WTC11 (cell line): ENCODE measurements around the gene INSL3.
A peak's percentile ranks its signal among the peaks of the same experiment; 100 is the strongest.

Experiments used
- CREM ChIP-seq: sonication (generic); formaldehyde crosslinking; IDR thresholded peaks from 2 replicates; pipeline ENCODE4 v1.8.1; 2022; ENCODE audit warnings: mild to moderate bottlenecking, missing genetic modification reagents, moderate library complexity
- ELF4 ChIP-seq: sonication (generic); formaldehyde crosslinking; IDR thresholded peaks from 2 replicates; pipeline ENCODE4 v1.8.1; 2022; ENCODE audit warnings: low read depth, mild to moderate bottlenecking, moderate library complexity, missing genetic modification reagents
- KAT7 ChIP-seq: sonication (generic); formaldehyde crosslinking; IDR thresholded peaks from 2 replicates; pipeline ENCODE4 v1.8.1; 2023; ENCODE audit warnings: missing genetic modification reagents, mild to moderate bottlenecking, borderline replicate concordance
- TEAD1 ChIP-seq: sonication (generic); formaldehyde crosslinking; IDR thresholded peaks from 2 replicates; pipeline ENCODE4 v1.8.0; 2022; ENCODE audit warnings: mild to moderate bottlenecking, missing genetic modification reagents
- TEAD4 ChIP-seq: sonication (generic); formaldehyde crosslinking; IDR thresholded peaks from 2 replicates; pipeline ENCODE4 v1.8.0; 2022; ENCODE audit warnings: mild to moderate bottlenecking, missing genetic modification reagents
- ZNF121 ChIP-seq: sonication (generic); formaldehyde crosslinking; IDR thresholded peaks from 2 replicates; pipeline ENCODE4 v1.8.0; 2023; ENCODE audit warnings: missing genetic modification reagents
- TF ChIP-seq, protein P1 (sequence below): fragments of 200-600 bp; IDR thresholded peaks from 2 replicates; pipeline ENCODE4 v1.8.0; 2022; ENCODE audit warnings: antibody characterized with exemption
- TF ChIP-seq, protein P2 (sequence below): sonication (generic); formaldehyde crosslinking; IDR thresholded peaks from 2 replicates; pipeline ENCODE4 v1.8.1; 2022; ENCODE audit warnings: low read depth, missing genetic modification reagents, borderline replicate concordance

GRCh38 chr19:17860331-17860992 is 39.1 kb upstream of the INSL3 start:
- TF ChIP-seq, protein P1, sequence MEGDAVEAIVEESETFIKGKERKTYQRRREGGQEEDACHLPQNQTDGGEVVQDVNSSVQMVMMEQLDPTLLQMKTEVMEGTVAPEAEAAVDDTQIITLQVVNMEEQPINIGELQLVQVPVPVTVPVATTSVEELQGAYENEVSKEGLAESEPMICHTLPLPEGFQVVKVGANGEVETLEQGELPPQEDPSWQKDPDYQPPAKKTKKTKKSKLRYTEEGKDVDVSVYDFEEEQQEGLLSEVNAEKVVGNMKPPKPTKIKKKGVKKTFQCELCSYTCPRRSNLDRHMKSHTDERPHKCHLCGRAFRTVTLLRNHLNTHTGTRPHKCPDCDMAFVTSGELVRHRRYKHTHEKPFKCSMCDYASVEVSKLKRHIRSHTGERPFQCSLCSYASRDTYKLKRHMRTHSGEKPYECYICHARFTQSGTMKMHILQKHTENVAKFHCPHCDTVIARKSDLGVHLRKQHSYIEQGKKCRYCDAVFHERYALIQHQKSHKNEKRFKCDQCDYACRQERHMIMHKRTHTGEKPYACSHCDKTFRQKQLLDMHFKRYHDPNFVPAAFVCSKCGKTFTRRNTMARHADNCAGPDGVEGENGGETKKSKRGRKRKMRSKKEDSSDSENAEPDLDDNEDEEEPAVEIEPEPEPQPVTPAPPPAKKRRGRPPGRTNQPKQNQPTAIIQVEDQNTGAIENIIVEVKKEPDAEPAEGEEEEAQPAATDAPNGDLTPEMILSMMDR, result no peak
- no peak for TF ChIP-seq CREM
- no peak for TF ChIP-seq ZNF121 (CRISPR knock-in tag)
- no peak for TF ChIP-seq ELF4 (CRISPR knock-in tag)
- TF ChIP-seq TEAD1 (CRISPR knock-in tag), result 0 out of 2 replicates have a peak, but pooled peaks have one; percentile 15
- 0 out of 2 replicates have a peak, but pooled peaks have one; percentile 38 for TF ChIP-seq TEAD4 (CRISPR knock-in tag)
- no peak for TF ChIP-seq KAT7
- TF ChIP-seq, protein P2, sequence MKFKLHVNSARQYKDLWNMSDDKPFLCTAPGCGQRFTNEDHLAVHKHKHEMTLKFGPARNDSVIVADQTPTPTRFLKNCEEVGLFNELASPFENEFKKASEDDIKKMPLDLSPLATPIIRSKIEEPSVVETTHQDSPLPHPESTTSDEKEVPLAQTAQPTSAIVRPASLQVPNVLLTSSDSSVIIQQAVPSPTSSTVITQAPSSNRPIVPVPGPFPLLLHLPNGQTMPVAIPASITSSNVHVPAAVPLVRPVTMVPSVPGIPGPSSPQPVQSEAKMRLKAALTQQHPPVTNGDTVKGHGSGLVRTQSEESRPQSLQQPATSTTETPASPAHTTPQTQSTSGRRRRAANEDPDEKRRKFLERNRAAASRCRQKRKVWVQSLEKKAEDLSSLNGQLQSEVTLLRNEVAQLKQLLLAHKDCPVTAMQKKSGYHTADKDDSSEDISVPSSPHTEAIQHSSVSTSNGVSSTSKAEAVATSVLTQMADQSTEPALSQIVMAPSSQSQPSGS (CRISPR knock-in tag), result no peak
